Muscle layer of colon (tissue), 2 donors: Measurements from ENCODE around the gene BPIFA1.

Experiments used
- H3K27ac ChIP-seq: one replicate; pipeline ENCODE4 v1.7.0; 2013; ENCODE audit warnings: low read depth, mild to moderate bottlenecking, low read length, moderate library complexity
- H3K27me3 ChIP-seq, 2 donors: one replicate each; pipeline ENCODE4 v1.7.0; 2013; ENCODE audit warnings: low read length in 2 of 2, mild to moderate bottlenecking in 2 of 2; ENCODE audit not compliant: insufficient read depth in 2 of 2, control insufficient read depth in 1 of 2
- H3K36me3 ChIP-seq: one replicate; pipeline ENCODE4 v1.7.0; 2013; ENCODE audit warnings: mild to moderate bottlenecking, low read length; ENCODE audit not compliant: insufficient read depth
- H3K4me1 ChIP-seq: one replicate; pipeline ENCODE4 v1.7.0; 2013; ENCODE audit warnings: mild to moderate bottlenecking, low read length; ENCODE audit not compliant: insufficient read depth
- H3K4me3 ChIP-seq, 2 donors: one replicate each; pipeline ENCODE4 v1.7.0; 2013; ENCODE audit warnings: low read length in 2 of 2, low read depth in 1 of 2, mild to moderate bottlenecking in 1 of 2, moderate library complexity in 1 of 2
- H3K9ac ChIP-seq: one replicate; pipeline ENCODE4 v1.7.0; 2013; ENCODE audit warnings: low read length
- H3K9me3 ChIP-seq: one replicate; pipeline ENCODE4 v1.7.0; 2013; ENCODE audit warnings: mild to moderate bottlenecking, low read length
- donor health status: abdominal sarcoma.
- donor health status: Adenocarcinoma of cecum.

BPIFA1 gene

DNA sequence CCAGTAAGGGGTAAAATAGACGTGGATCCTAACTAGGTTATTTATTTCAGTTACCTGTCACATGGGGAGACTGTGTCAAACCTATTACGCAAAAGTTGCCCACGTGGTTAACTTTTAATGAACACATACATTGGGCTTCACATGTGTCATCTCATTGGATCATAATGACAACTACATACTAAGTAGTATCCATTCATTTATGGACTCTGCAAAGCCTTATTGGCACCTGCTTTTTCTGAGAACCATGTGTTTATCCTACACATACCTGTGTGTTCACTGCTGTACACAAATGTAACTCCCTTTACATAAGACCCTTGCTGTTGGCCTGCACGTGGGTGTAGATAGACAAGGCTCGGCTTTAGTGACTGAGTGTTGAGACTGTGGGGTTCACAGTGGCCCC lies 5.1 kb downstream of the BPIFA1 start:
- no peaks in the 10 kb centered on the region for H3K27me3 ChIP-seq
- H3K9me3 ChIP-seq: no peaks in the 10 kb centered on the region
- no peaks in the 10 kb centered on the region for H3K36me3 ChIP-seq
- no peak overlapping the region for H3K27ac ChIP-seq
- no peak overlapping the region for H3K9ac ChIP-seq
- H3K4me3 ChIP-seq: no peak overlapping the region
- H3K4me1 ChIP-seq: no peaks in the 10 kb centered on the region

DNA sequence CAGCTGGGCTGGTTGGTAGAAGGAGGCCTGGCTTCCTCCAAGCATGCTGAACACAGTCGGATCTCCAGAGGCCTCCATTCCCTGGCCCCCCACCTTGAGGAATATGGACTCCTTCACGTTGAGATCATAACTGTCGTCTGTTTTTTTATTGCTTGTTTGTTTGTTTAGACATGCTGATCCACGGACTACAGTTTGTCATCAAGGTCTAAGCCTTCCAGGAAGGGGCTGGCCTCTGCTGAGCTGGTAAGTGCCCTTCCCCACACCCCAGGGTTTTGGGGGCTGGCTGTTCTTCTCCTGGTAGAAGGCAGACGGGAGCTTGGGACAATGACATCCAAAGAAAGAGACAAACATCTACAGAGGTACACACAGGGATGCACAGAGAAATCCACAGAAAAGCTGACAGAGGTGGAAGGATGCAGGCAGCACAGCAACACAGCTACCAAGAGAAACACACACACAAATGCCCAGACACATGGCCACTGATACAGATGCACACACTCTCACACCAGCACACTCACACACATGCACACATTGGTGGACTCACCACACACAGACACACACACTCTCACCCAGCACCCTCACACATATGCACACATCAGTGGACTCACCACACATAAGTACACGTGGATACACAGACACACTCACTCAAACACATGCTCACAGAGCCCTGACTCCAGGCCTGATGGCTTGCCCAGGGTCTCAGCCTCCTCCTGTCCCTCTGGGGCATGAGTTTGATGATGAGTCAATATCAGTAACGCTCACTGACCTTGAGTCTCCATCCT lies 6.7 kb downstream of the BPIFA1 start:
- H3K4me1 ChIP-seq: no peaks in the 10 kb centered on the region
- H3K9me3 ChIP-seq: no peaks in the 10 kb centered on the region
- no peak overlapping the region for H3K9ac ChIP-seq
- H3K27me3 ChIP-seq: no peaks in the 10 kb centered on the region
- H3K4me3 ChIP-seq: no peak overlapping the region
- no peak overlapping the region for H3K27ac ChIP-seq
- H3K36me3 ChIP-seq: no peaks in the 10 kb centered on the region

DNA sequence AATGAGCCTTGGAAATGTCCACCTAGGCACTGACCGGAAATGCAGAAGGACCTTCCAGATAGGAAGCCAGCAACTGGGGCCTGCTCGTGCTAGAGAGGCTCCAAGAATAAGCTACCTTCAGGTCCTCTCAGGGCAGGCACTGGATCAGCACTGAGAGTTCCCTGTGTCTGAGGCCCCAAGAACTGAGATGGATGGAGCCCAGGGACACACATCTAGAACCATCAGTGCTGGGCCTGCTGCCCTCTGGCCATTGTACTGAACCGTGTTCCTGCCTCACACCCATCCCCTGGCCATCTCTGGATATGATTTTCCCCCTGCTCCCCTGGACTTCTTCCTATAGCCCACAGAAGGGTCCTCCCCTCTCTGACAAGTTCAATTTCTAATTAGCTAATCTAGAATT lies 10.3 kb downstream of the BPIFA1 start:
- Histone ChIP-seq H3K27ac (no peak overlapping the region), H3K4me1 (no peaks in the 10 kb centered on the region), H3K9me3 (no peaks in the 10 kb centered on the region), H3K36me3 (no peaks in the 10 kb centered on the region), H3K9ac (no peak overlapping the region), H3K4me3 (no peak overlapping the region), H3K27me3 (no peaks in the 10 kb centered on the region)

DNA sequence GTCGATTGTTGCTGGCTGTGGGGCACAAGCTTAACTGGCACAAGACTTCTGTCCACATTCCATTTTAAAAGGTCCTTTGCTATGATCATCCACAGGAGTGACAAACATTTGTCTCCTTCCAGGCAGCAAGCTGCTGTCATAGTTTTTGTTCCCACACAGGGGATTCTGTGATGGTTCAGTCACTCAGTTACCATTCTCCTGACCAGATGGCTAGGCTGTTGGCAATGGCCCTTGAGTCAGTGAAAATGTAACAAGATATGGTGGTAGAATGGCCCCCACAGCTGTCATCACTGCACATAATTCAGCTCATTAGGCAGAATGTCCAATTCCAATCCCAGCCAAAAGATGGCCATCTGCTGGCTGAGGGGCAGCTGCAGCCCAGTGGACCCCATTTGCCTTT lies 13.7 kb downstream of the BPIFA1 start:
- Histone ChIP-seq H3K36me3 (no peaks in the 10 kb centered on the region), H3K27me3 (no peaks in the 10 kb centered on the region), H3K9me3 (no peaks in the 10 kb centered on the region)

DNA sequence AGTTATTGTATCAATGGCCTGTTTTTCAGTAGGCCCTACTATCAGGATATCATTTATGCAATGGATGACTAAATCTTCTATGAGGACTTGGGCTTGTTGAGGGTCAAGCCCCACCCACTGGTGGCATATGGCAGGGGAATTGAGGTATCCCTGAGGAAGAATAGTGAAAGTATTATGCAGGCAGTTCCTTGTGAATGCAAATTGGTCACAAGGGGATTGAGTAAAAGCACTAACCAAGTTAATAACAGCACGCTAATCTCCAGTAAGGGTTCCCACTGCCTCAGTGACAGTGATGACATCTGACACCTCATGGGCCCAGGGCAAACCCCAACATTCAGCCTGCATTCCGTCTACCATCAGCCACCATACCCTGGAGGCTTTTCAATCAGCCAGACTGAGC lies 14.9 kb downstream of the BPIFA1 start:
- Histone ChIP-seq H3K4me1 (no peaks in the 10 kb centered on the region), H3K9me3 (no peaks in the 10 kb centered on the region), H3K27me3 (no peaks in the 10 kb centered on the region), H3K9ac (no peak overlapping the region), H3K27ac (no peak overlapping the region), H3K36me3 (no peaks in the 10 kb centered on the region), H3K4me3 (no peak overlapping the region)

More for the DNA sequence above, 13.7 kb downstream of the BPIFA1 start:
- H3K4me3 ChIP-seq: no peak overlapping the region
- no peaks in the 10 kb centered on the region for H3K4me1 ChIP-seq
- no peak overlapping the region for H3K9ac ChIP-seq
- H3K27ac ChIP-seq: no peak overlapping the region

DNA sequence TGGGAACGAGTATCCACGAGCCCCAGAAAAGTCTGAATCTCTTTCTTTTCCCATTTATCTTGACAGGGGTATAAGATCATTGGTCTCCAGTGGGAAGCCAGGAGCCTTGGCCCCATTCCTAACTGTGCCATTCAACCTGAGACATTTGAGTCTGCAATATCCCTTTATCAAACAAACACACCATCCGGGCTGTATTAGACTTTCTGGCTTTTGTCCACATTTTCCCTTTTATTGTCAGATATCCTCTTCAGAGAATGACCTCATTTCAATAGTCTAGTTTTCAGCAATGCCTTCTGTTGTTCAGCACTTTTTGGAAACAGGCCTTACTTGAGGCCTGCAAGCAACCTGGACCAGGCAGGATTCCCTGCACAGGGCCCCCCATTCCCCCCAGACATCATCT lies 15.7 kb downstream of the BPIFA1 start:
- H3K36me3 ChIP-seq: no peaks in the 10 kb centered on the region
- no peak overlapping the region for H3K27ac ChIP-seq
- no peaks in the 10 kb centered on the region for H3K4me1 ChIP-seq
- H3K4me3 ChIP-seq: no peak overlapping the region
- H3K9me3 ChIP-seq: no peaks in the 10 kb centered on the region
- H3K27me3 ChIP-seq: no peaks in the 10 kb centered on the region
- no peak overlapping the region for H3K9ac ChIP-seq

DNA sequence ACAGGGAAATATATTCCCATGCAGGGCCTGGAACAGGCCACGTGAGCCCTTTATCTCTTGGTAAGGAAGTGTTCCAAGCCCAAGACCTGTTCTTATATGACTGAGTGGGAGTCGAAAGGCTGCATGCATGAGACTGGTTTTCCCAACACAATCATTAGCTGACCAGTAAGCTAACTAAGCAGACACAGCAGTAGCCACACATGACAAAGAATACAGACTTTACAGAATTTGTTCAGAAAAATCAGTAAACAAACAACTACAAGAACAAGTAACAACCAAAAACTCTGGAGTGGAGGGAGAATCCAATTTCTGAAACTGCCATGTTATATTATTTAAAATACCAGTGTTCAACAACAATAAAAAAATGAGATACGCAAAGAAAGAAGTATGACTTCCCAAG lies 16.7 kb downstream of the BPIFA1 start:
- no peaks in the 10 kb centered on the region for H3K36me3 ChIP-seq
- H3K27ac ChIP-seq: no peak overlapping the region
- no peaks in the 10 kb centered on the region for H3K9me3 ChIP-seq
- no peak overlapping the region for H3K4me3 ChIP-seq
- H3K27me3 ChIP-seq: no peaks in the 10 kb centered on the region
- H3K9ac ChIP-seq: no peak overlapping the region
- H3K4me1 ChIP-seq: no peaks in the 10 kb centered on the region

DNA sequence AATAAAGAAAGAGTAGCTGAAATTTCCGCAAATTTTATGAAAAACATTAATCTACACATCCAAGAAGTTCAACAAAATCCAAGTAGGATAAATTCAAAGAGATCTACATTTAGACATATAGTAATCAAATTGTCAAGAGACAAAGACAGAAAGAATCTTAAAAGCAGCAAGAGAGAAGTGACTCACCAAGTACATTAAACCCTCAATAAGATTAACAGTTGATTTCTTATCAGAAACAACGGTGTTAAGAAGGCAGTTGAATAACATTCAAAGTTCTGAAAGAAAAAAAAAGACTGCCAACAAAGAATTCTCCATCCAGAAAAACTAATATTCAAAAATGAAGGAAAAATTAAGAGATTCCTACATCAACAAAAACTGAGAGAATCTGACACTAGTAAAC lies 19.2 kb downstream of the BPIFA1 start:
- H3K9ac ChIP-seq: no peak overlapping the region
- no peaks in the 10 kb centered on the region for H3K9me3 ChIP-seq
- H3K27me3 ChIP-seq: no peaks in the 10 kb centered on the region
- no peaks in the 10 kb centered on the region for H3K36me3 ChIP-seq
- H3K4me3 ChIP-seq: no peak overlapping the region
- no peaks in the 10 kb centered on the region for H3K4me1 ChIP-seq
- H3K27ac ChIP-seq: no peak overlapping the region

DNA sequence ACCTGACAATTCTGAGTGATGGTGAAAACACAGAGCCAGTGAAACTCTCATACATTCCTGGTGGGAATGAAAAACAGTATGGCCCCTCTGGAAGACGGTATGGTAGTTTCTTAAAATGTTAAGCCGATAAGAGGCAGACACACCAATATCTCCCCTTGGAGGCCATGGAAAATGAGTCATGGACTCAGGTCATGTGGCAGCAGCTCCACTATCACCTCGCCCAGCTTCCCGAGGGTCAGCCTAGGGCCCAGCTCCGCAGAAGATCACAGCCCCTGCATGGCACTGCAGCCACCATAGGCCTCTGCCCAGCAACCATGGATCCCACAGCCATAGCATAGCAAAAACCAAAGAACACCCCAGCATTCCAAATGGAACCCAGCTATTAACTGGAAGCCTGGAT lies 21.4 kb downstream of the BPIFA1 start:
- H3K27ac ChIP-seq: no peak overlapping the region

DNA sequence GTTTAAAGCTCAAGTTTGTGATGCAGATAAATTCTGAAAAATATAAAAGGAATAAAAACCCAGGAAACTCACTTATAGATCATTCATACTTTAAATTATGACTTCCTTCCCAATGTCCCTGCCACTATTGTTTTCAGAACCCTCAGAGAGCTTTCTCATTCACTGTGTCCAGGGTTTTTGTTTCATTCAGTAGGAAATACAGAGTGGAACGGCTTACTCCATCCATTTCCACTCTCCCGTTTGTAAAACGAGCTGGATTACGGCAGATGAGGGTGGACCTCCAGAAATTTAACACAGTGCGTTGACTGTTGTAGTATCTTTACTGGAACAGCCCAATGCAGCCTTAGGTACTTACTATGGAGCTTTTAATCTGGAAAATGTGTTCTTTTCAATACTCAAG lies 23.6 kb downstream of the BPIFA1 start:
- Histone ChIP-seq H3K36me3 (no peaks in the 10 kb centered on the region), H3K9me3 (no peaks in the 10 kb centered on the region), H3K4me3 (no peak overlapping the region), H3K27me3 (peaks cover 0 to 4% of the 10 kb centered on the region in 2 donors), H3K27ac (no peak overlapping the region), H3K4me1 (no peaks in the 10 kb centered on the region), H3K9ac (no peak overlapping the region)

More for the DNA sequence above, 21.4 kb downstream of the BPIFA1 start:
- Histone ChIP-seq H3K36me3 (no peaks in the 10 kb centered on the region), H3K9ac (no peak overlapping the region), H3K4me3 (no peak overlapping the region), H3K27me3 (peaks cover 0 to 4% of the 10 kb centered on the region in 2 donors), H3K9me3 (no peaks in the 10 kb centered on the region), H3K4me1 (no peaks in the 10 kb centered on the region)

DNA sequence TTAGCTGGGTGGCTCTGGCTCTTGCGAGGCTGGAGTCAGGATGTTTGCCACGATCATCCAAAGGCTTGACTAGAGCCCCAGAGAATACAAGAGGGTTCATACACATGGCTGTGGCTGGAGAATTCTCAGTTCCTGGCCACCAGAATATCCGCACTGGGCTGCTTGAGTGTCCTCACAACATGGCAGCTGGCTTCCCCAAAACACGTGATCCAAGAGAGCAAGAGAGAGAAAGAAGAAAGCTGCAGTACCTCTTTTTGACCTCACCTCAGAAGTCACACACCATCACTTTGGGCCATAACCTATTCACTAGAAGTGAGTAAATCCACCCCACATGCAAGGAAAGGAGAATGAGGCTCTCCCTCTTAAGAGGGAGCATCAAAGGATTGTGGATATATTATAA lies 25.7 kb downstream of the BPIFA1 start:
- H3K4me3 ChIP-seq: no peak overlapping the region
- H3K27me3 ChIP-seq: peaks cover 0 to 4% of the 10 kb centered on the region in 2 donors
- H3K9me3 ChIP-seq: no peaks in the 10 kb centered on the region
- no peak overlapping the region for H3K27ac ChIP-seq
- H3K9ac ChIP-seq: no peak overlapping the region
- no peaks in the 10 kb centered on the region for H3K36me3 ChIP-seq
- no peaks in the 10 kb centered on the region for H3K4me1 ChIP-seq

DNA sequence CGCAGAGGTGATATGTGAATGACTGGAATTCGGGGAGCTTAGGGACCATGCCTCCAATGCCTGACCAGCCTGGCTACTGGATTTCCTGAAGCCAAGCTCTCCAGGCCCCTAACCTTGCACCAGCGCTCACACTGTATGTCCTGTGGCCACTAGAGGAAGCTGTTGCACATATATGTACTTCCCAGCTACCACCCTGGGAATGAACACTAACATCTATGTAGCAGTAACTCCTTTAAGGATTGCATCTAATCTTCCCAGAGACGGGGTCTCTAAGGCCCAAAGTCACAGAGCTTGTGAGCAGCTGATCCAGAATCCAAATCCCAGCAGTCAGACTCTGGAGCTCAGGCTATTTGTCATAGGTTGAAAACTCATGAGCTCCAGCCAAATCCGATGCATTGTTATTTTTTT lies 26.9 kb downstream of the BPIFA1 start:
- Histone ChIP-seq H3K36me3 (no peaks in the 10 kb centered on the region), H3K27ac (no peak overlapping the region), H3K9ac (no peak overlapping the region), H3K4me1 (no peaks in the 10 kb centered on the region), H3K4me3 (no peak overlapping the region), H3K9me3 (no peaks in the 10 kb centered on the region), H3K27me3 (peaks cover 0 to 4% of the 10 kb centered on the region in 2 donors)
